ENCODE data around the gene CYSLTR2.
"Not testable (repeated sequence)": the region's sequence is repeated elsewhere in the genome, so short reads cannot be mapped to it uniquely, and the experiment has no call there.

The CYSLTR2 gene

DNA sequence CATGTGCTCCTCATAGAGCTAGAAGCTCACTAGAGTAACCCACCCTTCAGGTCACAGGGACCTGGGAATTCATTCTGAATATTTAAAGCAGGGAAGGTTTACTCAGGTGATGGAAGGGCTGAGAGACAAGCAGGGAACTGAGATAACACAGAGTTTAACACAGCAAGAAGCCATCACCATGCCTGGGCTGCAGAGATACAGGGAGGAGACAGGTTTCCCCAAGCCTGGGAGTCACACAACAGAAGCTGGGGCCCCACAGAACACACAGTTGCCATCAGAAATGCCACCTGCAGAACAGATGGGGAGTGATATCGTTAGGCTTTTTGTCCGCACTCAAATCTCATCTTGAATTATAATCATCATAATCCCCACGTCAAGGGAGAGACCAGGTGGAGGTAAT is 7.9 kb upstream of the CYSLTR2 start:
- DNase-seq, result no peak

DNA sequence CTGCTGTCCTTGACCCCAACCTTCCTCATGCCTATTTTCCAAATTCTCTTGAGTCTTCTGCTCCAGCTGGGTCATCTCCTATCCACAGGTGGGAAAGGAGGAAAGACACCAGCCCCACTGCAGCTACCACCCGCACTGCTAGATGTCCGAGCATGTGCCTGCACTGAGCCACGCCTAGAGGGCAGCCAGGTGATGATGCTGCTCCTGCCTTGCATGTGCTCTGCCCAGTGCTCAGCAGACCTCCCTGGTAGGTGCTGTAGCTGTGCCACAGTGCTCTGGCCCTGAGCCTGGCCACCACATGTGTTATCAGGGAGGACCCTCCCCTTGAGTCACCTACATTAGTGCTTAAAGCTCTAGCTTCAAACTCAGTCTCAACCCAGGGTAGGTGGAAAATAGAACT is 6.9 kb upstream of the CYSLTR2 start:
- DNase-seq, result no peak

DNA sequence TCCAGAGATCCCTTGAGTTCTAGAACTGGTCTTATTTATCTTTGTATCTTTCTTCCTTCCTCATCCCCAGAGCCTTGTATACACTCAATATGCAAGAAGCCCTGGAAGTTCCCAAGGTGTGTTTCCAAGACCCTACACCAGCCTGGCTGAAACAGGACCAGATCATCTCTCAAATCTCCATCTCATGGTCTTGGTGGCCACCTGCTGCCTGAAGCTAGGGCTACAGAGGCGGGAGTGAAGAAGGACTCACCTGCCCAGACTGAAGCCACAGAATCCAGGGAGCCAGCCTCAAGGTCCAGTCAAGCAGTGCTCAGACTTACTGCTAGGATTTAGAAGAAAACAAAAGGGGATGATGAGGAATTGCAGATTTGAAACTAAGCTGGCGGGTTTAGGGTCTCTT is 6.1 kb upstream of the CYSLTR2 start:
- DNase-seq, result no peak

DNA sequence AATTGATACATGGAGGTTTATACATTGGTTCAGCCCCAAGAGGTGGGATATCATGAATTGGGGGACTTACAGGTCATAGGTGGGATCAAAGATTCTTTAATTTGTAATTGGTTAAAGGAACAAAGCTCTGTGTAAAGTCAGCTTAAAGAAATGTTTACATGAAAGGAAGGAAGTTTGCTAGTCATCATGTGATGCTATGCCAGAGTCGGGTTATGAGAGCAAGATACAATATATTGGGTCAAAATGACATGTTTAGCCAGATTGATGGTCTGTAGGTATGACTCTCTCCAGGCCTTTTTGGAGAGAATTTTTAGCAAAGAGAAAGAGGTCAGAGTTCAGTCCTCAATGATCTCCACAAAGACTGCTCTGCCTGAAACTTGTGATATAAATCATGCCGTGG is 5.3 kb upstream of the CYSLTR2 start:
- DNase-seq, result no peak

DNA sequence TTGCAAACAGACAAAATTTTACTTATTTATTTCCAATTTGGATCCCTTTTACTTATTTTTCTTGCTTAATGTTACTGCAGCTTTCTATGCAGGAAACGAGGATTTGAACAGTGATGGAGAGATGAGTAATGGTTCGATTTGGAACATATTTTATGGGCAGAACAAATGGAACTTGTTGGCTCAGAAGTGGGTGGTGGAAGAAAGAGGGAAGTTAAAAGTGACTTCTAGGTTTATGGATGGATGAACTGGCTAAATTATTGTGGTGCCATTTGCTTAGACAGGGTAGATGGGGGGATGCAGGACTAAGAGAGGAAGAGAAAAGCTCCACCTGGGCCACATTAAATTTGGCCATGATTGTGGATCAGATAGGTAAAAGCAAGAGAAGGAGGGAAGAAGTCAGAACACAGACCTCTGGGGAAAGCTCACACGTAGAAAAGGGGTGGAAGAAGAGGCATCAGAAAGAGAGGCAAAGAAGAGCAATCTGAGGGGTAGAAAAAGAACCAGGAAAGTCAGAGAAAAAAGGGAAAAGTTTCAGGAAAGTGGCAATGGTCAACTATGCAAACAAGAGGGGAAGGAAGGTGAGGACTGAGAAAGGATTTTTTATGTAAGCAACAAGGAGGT is 768 bp upstream of the CYSLTR2 start:
- no peak for DNase-seq

DNA sequence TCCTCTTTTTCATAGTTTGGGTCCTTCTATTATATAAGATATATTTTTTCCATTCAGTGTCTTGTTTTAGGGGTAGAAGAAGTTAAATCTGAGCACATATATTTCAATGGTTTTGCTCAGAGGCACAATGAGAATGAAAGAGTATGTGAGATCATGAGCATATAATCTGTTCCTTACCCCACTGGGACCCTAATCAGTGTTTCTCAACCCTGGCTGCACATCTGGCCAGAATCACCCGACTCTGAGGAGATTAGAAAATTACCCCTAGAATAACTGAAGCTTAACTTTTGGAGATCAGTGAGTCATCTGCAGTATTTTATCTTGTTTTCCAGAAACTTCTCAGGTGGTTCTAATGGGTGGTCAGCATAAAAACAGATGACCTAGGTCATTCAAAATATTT is 782 bp downstream of the CYSLTR2 start:
- no peak for DNase-seq

DNA sequence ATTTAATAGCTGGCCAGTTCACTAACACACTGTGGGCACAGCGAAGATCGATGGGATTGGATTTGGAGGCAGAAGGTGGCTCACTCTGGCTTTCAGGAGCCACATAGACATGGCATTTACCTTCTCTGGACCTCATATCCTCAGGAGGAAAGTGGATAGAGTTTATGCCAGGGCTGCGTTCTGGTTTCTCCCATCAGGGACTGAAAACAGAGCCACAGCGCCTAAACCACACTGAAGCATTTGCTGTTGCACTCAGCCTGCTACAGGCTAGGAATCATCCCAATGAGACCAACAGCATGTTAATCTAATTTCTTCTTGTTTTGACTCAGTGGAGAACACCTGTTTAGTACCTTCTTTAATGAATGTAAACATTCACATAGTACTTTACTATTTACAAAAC is 1.6 kb downstream of the CYSLTR2 start:
- DNase-seq, result no peak

DNA sequence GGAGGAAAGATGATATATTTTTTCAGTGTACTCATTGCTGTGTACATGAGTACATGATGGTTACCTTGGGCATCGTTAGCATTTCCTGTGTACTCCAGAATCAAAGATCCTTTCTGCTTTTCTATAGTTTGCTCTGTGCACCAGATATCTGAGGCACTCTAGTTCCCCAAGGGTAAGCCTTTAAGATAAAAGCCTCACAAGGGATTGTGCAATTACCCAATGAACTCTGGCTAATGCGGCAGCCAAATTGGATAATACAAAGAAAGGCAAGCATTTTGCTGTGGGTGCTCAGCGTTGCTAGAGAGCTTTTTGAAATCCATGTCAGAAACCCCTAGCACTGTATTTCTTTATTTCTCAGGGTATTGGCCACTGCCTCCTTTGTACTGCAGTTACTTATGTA is 2.9 kb downstream of the CYSLTR2 start:
- no peak for DNase-seq

DNA sequence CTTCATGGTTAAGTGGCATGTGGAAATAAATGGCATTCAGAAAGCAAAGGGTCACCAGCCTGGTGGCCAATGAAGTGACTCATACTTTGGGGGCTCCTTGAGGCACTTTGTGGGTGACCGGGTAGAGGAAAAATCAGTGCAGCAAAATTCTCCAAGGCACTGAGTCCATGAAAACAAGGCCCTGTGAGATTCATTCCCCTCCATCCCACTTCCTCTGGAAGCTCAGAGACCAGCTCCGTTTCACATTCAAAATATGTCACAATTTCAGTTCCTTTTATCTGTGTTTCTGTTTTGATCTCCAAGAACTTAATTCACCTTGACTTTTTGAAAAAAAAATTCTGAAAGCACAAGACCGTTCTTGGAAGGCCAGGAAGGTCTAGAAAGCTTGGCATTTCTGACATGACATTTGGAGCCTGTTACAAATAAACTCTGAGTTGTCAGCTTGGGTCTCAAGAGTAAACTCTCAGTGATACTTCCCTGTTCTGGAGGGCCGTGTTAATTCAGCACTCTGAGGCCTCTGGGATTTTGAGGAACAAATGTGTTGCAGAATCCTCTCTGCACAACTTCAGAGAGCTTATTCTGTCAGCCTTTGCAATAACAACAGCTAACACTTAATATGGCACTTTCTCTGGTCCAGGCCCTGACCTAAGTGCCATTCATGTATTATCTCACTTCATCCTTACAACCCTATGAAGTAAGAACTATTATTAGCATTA is 6.8 kb downstream of the CYSLTR2 start:
- no peak for DNase-seq

DNA sequence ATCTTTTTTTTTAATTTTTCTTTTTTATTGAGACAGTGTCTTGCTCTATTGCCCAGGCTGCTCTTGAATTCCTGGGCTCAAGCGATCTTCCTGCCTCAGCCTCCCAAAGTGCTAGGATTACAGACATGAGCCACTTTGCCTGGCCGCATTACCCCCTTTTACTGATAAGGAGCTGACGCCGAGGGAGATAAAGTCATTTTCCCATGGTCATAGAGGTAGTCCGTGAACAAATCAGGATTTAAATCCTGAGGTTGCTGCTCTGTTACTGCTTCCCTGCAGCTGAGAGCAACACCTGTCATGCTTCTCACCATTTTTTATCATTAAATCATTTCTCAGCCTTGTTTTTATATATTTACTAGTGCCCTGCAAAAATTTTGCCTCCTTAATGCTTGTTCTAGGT is 7.4 kb downstream of the CYSLTR2 start:
- no peak for DNase-seq

DNA sequence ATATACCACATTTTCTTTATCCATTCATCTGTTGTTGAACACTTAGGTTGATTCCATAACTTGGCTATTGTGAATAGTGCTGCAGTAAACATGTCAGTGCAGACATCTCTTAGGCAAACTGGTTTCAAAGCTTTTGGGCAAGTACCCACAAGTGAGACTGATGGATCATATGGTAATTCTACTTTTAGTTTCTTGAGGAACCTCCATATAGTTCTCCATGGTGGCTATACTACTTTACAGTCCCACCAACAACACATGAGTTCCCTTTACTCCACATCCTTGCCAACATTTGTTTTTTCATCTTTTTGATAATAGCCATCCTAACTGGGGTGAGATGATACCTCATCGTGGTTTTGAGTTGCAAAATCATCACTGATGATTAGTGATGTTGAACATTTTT is 8.5 kb downstream of the CYSLTR2 start:
- DNase-seq, result no peak

DNA sequence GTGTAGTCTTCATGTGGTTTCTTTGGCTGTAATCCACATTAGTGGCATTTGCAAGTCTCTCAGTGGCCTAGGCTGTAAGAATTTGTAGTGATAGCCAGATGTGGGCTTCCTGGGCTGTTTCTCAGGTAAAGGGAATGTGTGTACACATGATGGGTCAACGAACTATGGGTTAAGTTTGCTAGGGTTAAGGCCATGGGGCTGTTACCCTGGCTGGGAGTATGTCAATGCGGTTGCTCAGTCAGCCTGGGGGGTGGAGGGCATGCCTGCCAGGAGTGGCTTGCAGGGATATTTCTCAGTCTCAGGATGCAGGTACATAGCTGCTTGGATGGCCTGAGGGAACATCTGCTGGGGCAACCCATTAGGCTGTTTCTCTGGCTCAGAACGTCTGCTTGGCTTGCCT is 13.4 kb downstream of the CYSLTR2 start:
- no peak for DNase-seq

DNA sequence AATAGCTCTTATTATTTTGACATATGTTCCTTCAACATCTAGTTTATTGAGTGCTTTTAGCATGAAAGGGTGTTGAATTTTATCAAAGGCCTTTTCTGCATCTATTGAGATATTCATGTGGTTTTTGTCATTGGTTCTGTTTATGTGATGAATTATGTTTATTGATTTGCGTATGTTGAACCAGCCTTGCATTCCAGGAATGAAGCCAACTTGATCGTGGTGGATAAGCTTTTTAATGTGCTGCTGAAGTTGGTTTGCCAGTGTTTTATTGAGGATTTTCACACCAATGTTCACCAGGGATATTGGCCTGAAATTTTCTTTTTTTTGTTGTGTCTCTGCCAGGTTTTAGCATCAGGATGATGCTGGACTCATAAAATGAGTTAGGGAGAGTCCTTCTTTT is 17.7 kb downstream of the CYSLTR2 start:
- DNase-seq, result not testable (repeated sequence)

DNA sequence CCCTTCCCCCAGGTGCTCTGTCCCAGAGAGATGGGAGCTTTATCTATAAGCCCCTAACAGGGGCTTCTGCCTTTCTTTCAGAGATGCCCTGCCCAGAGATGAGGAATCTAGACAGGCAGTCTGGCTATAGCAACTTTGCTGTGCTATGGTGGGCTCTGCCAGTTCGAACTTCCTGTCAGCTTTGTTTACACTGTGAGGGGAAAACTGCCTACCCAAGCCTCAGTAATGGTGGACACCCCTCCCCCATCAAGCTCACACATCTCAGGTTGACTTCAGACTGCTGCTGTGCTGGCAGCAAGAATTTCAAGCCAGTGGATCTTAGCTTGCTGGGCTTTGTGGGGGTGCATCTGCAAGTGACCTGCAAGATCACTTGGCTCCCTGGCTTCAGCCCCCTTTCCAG is 21.5 kb downstream of the CYSLTR2 start:
- DNase-seq, result no peak

DNA sequence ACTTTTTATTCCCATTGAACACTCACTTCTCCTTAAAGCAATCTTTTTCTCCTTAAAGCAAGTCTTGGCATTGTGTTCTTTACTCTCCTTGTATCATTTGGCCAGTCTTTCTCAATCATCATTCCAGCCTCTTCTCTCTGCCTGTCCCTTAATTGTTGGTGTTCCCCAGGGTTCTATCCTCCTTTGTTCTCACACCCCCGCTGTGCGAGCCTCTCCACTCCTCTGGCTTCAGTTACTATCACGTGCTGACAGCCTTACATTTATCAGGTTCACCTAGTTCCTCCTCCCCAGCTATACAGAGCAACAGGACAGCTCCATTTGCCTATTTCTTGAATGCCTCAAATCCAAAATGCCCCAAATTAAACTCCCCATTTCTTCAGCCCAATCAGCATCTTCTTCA is 24.6 kb downstream of the CYSLTR2 start:
- no peak for DNase-seq

DNA sequence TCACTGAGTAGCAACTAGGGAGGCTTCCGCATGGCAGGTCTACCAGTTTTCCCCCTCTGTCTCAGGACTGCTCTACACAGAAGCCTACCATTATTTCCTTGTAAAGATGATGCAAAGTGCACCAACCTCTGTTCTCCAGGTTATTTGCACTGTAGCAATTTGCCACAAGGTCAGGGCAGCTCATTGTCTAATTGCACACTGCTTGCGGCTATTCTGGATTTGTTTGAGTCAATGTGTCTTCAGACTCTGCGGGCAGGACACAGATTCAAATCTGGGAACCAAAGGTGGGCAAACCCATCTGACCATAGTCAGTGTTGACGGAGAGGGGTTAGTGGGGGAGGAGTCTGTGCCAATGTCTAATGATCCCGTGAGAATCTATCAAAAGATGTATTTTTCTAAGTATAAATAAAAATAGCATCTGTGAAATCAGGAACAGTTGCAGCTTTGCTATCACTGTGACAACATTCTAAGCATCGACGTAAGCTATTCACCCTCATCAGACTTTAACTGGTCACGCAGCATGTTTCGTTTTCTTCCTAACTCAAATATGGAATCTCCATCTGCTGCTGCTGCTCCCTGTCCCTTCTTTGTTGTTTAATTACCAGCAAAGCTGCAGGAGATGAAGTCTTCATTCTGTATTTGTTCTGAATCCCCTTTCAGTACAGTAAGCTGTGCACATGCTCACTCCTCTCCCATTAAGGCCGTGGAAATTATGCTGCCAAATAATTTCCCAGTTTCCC is 26.4 kb downstream of the CYSLTR2 start:
- no peak for DNase-seq

DNA sequence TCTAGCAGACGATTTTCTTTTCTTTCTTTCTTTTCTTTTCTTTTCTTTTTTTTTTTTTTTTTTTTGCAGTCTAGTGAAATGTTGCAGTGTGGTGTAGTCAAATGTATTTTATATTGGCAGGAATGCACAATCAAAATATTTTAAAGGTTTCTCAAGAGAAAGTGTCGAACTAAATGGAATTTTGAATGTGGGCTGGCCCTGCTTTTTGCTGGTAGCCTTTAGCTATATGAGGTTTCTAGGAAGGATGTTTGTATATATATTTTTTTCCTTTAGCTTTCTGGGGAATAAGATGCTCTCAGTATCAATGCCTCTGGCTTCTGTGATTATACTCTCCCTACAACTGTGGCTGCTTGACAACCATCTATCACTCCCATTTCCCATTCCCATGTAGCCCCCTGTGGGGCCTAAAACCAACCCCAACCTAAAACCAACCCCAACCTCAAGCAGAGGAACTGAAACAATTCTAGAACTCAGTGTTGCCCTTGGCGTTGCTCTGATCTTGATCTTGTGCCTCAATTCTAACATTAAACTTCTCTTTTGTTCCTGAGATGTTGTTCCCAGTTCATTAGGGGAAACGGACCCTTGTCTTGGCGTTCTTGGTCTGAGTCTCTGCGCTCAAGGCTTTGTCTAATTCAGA is 27.1 kb downstream of the CYSLTR2 start:
- DNase-seq, result no peak

DNA sequence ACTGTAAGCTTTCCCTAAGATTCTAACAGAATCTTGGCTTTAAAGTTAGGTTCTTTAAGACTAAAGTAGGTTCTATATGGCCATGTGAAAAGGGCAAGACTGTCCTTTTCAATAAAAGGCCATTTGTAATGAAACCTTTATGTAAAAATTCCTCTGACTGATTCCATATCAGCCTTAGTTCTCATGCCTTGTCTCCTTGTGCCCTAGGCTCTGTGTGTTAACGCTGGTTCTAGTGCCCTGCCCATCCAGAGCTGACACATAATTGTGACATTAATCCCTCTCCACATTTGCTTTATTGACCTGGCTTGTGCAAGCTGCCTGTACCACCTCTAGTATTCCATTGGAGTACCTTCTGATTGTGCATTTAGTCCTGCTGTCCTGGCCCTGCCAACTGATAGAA is 28.2 kb downstream of the CYSLTR2 start:
- DNase-seq, result no peak

DNA sequence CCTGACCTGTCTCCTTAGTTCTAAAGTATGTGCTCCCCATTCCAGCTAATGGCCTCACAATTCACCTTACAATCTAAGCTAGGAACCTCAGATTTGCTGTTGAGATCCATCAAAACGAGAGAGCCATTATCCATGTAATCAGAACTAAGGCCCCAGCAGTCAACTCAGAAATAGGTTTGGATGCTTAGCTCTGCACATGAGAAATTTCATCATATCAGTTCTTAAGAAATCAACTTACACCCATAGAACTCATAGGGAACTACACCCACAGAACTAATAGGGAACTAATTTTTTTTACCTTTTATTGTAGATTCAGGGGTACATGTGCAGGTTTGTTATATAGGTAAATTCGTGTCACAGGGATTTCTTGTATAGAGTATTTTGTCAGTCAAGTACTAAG is 28.7 kb downstream of the CYSLTR2 start:
- DNase-seq, result no peak

DNA sequence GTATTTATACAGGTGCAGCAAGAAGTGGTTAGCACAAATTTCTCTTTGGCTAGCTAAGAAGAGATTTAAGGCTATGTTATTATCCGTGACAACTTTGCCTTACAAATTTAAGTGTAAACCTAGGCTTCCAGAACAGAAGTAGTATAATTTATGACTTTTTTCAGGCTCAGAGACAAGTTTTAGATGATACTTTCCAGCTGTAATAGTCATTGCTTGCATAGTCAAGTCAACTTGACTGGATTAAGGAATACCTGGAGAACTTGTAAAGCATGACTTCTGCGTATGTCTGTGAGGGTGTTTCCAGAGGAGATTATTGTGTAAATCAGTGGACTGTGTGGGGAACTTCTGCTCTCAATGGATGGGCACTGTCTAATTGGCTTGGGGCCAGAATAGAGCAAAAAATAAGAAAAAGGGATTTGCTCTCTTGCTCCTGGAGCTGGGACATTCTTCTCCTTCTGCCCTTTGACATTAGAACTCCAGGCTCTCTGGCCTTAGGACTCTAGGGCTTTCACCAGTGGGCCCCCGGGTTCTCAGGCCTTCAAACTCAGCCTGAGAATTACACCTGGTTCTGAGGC is 33.0 kb downstream of the CYSLTR2 start:
- DNase-seq, result no peak

DNA sequence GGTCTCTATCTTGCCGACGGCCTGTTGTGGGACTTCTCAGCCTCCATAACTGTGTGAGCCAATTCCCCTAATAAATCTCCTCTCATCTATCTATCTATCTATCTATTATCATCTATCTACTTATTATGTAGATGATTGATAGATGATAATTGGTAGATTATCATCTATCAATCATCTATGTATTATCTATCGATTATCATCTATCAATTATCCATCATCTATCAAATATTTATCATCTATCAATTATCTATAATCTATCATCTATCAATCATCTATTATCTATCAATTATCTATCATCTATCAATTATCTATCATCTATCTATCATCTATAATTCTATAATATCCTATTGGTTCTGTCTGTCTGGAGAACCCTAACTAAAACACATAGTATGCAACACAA is 33.5 kb downstream of the CYSLTR2 start:
- no peak for DNase-seq

DNA sequence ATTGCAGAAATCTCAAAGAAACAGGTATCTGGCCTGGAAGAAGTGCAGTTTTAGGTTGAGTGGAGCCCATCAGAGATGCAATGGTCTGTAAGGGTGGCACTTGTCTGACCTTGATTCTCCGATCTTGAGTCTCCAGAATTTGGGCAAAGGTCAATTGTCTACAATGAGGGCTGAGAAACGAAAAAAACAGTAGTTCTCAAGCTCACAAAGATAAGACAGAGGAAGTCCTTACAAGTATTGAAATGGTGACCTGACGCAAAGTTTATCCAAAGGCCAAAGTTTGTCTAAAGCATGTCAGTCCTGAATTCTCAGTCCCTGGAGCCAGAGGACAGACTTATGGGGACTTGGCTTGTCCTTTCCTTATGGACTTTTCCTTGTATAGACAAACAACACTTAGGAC is 40.3 kb downstream of the CYSLTR2 start:
- DNase-seq, result no peak

DNA sequence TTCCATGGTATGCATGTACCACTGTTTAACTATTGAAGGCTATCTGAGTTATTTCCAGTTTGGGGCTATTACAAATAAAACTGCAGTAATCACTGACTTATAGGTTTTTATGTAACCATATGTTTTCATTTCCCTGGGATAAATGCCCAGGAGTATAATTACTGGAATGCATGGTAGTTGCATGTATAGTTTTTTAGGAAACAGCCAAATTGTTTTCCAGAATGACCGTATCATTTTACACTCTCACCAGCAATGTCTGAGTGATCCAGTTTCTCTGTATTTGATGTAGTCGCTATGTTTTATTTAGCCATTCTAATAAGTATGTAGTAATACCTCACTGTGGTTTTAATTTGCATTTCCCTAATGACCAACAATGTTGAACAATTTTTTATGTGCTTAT is 42.0 kb downstream of the CYSLTR2 start:
- no peak for DNase-seq

DNA sequence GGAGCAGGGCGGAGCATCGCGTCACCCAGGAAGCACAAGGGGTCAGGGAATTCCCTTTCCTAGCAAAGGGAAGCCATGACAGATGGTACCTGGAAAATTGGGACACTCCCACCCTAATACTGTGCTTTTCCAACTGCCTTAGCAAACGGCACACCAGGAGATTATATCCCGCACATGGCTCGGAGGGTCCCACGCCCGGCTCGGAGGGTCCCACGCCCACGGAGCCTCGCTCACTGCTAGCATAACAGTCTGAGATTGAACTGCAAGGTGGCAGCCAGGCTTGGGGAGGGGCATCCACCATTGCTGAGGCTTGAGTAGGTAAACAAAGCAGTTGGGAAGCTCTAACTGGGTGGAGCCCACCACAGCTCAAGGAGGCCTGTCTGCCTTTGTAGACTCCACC is 42.9 kb downstream of the CYSLTR2 start:
- not testable (repeated sequence) for DNase-seq

Measured in activated CD8-positive, alpha-beta memory T cell treated with anti-CD3 and anti-CD28 coated beads, Interleukin-2, amount 50 U/mL, for 48 hours (primary cell).